ENCODE results near the gene EHMT2. TPM values are rescaled to one million over a fixed set of nuclear protein-coding genes. Genes with fewer than 3 reads are reported as not detected.

EHMT2 gene
- total and polyA plus RNA-seq, 4 donors = 7.9 to 21.4 (median 10.6) TPM

DNA sequence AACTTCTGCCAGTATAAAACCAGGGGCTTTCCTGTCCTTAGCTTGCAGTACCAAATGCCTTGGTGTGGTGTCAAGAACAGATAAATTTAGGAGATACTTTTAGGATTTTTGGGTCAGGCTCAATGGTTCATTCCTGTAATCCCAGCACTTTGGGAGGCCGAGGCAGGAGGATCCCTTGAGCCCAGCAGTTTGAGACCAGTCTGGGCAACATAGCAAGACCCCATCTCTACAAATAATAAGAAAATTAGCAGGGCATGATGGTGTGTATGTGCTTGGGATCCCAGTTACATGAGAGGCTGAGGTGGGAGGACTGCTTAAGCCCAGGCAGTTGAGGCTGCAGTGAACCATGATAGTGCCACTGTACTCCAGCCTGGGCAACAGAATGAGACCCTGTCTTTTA lies 7.5 kb upstream of the EHMT2 start (continued):
- TF ChIP-seq, protein P1, sequence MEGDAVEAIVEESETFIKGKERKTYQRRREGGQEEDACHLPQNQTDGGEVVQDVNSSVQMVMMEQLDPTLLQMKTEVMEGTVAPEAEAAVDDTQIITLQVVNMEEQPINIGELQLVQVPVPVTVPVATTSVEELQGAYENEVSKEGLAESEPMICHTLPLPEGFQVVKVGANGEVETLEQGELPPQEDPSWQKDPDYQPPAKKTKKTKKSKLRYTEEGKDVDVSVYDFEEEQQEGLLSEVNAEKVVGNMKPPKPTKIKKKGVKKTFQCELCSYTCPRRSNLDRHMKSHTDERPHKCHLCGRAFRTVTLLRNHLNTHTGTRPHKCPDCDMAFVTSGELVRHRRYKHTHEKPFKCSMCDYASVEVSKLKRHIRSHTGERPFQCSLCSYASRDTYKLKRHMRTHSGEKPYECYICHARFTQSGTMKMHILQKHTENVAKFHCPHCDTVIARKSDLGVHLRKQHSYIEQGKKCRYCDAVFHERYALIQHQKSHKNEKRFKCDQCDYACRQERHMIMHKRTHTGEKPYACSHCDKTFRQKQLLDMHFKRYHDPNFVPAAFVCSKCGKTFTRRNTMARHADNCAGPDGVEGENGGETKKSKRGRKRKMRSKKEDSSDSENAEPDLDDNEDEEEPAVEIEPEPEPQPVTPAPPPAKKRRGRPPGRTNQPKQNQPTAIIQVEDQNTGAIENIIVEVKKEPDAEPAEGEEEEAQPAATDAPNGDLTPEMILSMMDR (IDR thresholded peaks at IDR 0.05; ENCODE audit: low read depth, low read length, missing input control) = no peak
- no peak for TF ChIP-seq RAD21 (IDR thresholded peaks at IDR 0.05)
- no peak for TF ChIP-seq NR2F2 (IDR thresholded peaks at IDR 0.05)
- no peak for TF ChIP-seq RXRA (IDR thresholded peaks at IDR 0.05)
- TF ChIP-seq FOXA1 (IDR thresholded peaks at IDR 0.05) = no peak
- TF ChIP-seq TAF1 (conservative IDR thresholded peaks at IDR 0.05) = no peak
- no peak for TF ChIP-seq JUND (IDR thresholded peaks at IDR 0.05)
- TF ChIP-seq EGR1 (IDR thresholded peaks at IDR 0.05; ENCODE audit: low read depth in 2 of 2) = no peak
- no peak for TF ChIP-seq SP1 (IDR thresholded peaks at IDR 0.05)
- TF ChIP-seq FOXA2 (IDR thresholded peaks at IDR 0.05) = no peak

DNA sequence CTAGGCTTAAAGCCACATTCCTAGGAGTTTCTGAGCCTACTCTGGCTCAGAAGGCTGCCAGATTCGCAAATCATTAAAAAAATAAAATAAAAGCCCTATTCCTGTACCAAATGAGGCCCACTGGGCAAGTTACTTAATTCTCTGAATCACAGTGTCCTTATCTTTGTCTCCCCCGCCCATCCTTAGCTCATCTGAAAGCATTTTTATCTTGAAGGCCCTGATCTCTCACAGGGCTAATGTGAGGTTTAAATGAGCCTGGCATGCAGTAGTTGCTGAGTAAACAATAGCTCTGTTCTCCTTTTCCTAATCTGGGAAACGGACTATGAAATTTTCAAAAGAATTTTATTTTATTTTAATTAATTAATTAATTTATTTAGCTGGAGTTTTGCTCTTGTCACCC lies 6.5 kb upstream of the EHMT2 start:
- peaks cover 7 to 30% (median 25%) of the 10 kb centered on the region in 4 donors for H3K4me1 ChIP-seq (ENCODE audit: control insufficient read depth in 4 of 4, insufficient read depth in 4 of 4, low read length in 3 of 4)
- H3K27ac ChIP-seq (ENCODE audit: low read depth in 1 of 2, low read length in 2 of 2) = no peak overlapping the region
- H3K4me3 ChIP-seq (ENCODE audit: low read depth in 1 of 3, low read length in 3 of 3) = no peak overlapping the region
- no peak for DNase-seq (ENCODE audit: low spot score)
- no peaks in the 10 kb centered on the region for H3K27me3 ChIP-seq (ENCODE audit: control insufficient read depth in 4 of 4, insufficient read depth in 4 of 4, low read length in 3 of 4)
- no peak overlapping the region for H3K9ac ChIP-seq (ENCODE audit: low read depth in 1 of 2, low read length in 2 of 2)
- WGBS = 88% methylated on average over 3 of the region's 3 CpGs
- TF ChIP-seq FOXA2 (IDR thresholded peaks at IDR 0.05) (no peak), TAF1 (conservative IDR thresholded peaks at IDR 0.05) (no peak), RAD21 (IDR thresholded peaks at IDR 0.05) (no peak), REST (IDR thresholded peaks at IDR 0.05) (no peak), HNF4A (conservative IDR thresholded peaks at IDR 0.05) (no peak), YY1 (IDR thresholded peaks at IDR 0.05) (no peak), NR2F2 (IDR thresholded peaks at IDR 0.05) (no peak), HNF4G (IDR thresholded peaks at IDR 0.05) (no peak), EGR1 (IDR thresholded peaks at IDR 0.05; ENCODE audit: low read depth in 2 of 2) (no peak), JUND (IDR thresholded peaks at IDR 0.05) (no peak), RXRA (IDR thresholded peaks at IDR 0.05) (no peak), SP1 (IDR thresholded peaks at IDR 0.05) (no peak), GABPA (IDR thresholded peaks at IDR 0.05 in 1 of 2, conservative IDR thresholded peaks at IDR 0.05 in 1 of 2) (no peak), FOXA1 (IDR thresholded peaks at IDR 0.05) (no peak), MAX (IDR thresholded peaks at IDR 0.05) (no peak)
- TF ChIP-seq, protein P2, sequence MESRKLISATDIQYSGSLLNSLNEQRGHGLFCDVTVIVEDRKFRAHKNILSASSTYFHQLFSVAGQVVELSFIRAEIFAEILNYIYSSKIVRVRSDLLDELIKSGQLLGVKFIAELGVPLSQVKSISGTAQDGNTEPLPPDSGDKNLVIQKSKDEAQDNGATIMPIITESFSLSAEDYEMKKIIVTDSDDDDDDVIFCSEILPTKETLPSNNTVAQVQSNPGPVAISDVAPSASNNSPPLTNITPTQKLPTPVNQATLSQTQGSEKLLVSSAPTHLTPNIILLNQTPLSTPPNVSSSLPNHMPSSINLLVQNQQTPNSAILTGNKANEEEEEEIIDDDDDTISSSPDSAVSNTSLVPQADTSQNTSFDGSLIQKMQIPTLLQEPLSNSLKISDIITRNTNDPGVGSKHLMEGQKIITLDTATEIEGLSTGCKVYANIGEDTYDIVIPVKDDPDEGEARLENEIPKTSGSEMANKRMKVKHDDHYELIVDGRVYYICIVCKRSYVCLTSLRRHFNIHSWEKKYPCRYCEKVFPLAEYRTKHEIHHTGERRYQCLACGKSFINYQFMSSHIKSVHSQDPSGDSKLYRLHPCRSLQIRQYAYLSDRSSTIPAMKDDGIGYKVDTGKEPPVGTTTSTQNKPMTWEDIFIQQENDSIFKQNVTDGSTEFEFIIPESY (IDR thresholded peaks at IDR 0.05) = no peak
- TF ChIP-seq, protein P1 (IDR thresholded peaks at IDR 0.05; ENCODE audit: low read depth, low read length, missing input control) = no peak
- TF ChIP-seq, protein P3, sequence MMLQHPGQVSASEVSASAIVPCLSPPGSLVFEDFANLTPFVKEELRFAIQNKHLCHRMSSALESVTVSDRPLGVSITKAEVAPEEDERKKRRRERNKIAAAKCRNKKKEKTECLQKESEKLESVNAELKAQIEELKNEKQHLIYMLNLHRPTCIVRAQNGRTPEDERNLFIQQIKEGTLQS (IDR thresholded peaks at IDR 0.05) = no peak
- no peaks in the 10 kb centered on the region for H3K36me3 ChIP-seq (ENCODE audit: control insufficient read depth in 4 of 4, insufficient read depth in 3 of 4, low read depth in 1 of 4, low read length in 3 of 4)
- no peaks in the 10 kb centered on the region for H3K9me3 ChIP-seq (ENCODE audit: control insufficient read depth in 4 of 4, low read length in 3 of 4)

Measured in liver (tissue), 9 donors.